ENCODE data around the gene INO80B.

INO80B gene

GRCh38 chr2:74454654-74455511, at the start of gene INO80B:
TSS of gene INO80B (plus strand) at chr2:74455087. CDS start at chr2:74455117, 30 bp downstream.
- 0 out of 2 replicates have a peak, but pooled peaks have one; percentile 17 for TF ChIP-seq CTCF (IDR thresholded peaks at IDR 0.05; ENCODE audit: low read depth, low read length)
- DNase-seq, result peak; percentile 98
- H3K4me3 ChIP-seq (ENCODE audit: low read depth, low read length), result peak within 1 kb of the TSS; percentile 71
- no peaks in the 10 kb centered on the region for H3K27me3 ChIP-seq (ENCODE audit: insufficient read depth, low read depth, severe bottlenecking)
- H3K9me3 ChIP-seq (ENCODE audit: severe bottlenecking), result no peaks in the 10 kb centered on the region
- H3K27ac ChIP-seq, result peak within 1 kb of the TSS; percentile 46
- H3K36me3 ChIP-seq, result peaks cover 5% of the 10 kb centered on the region

- Histone ChIP-seq H3K27ac (no peak overlapping the region), H3K36me3 (no peaks in the 10 kb centered on the region), H3K4me3 (ENCODE audit: low read depth, low read length) (no peak overlapping the region), H3K9me3 (ENCODE audit: severe bottlenecking) (no peaks in the 10 kb centered on the region), H3K27me3 (ENCODE audit: insufficient read depth, low read depth, severe bottlenecking) (no peaks in the 10 kb centered on the region)
- TF ChIP-seq CTCF (IDR thresholded peaks at IDR 0.05; ENCODE audit: low read depth, low read length), result no peak
- no peak for DNase-seq
Observed at GRCh38 chr2:74406035-74406434, 48.9 kb upstream of the INO80B start.

DNA sequence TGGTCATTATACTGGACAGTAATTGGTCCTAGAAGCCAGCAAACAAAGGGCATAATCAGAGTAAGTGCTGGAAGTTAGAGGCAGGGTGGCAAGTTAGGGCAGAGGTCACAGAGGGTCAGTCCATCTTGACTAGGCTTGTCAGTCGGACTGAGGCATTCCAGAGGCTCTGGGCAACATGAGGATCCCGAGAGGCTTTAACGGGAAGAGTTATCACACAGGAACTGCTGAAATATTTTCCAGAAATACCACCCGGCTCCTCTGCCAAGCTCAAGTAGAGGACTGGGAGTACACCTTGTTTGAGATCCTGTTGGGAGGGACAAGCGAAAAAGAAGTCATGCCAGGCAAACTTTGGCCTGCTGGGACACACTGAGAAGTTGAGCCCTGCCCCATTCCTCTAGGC, 47.2 kb upstream of the INO80B start:
- Histone ChIP-seq H3K27ac (no peak overlapping the region), H3K27me3 (ENCODE audit: insufficient read depth, low read depth, severe bottlenecking) (no peaks in the 10 kb centered on the region), H3K9me3 (ENCODE audit: severe bottlenecking) (no peaks in the 10 kb centered on the region), H3K36me3 (no peaks in the 10 kb centered on the region), H3K4me3 (ENCODE audit: low read depth, low read length) (no peak overlapping the region)
- DNase-seq, result no peak
- no peak for TF ChIP-seq CTCF (IDR thresholded peaks at IDR 0.05; ENCODE audit: low read depth, low read length)

GRCh38 chr2:74413001-74413698, 41.7 kb upstream of the INO80B start:
- H3K27me3 ChIP-seq (ENCODE audit: insufficient read depth, low read depth, severe bottlenecking), result no peaks in the 10 kb centered on the region
- H3K36me3 ChIP-seq, result no peaks in the 10 kb centered on the region
- no peaks in the 10 kb centered on the region for H3K9me3 ChIP-seq (ENCODE audit: severe bottlenecking)
- DNase-seq, result no peak
- TF ChIP-seq CTCF (IDR thresholded peaks at IDR 0.05; ENCODE audit: low read depth, low read length), result no peak
- no peak overlapping the region for H3K4me3 ChIP-seq (ENCODE audit: low read depth, low read length)
- no peak overlapping the region for H3K27ac ChIP-seq

GRCh38 chr2:74414441-74414840, 40.4 kb upstream of the INO80B start:
- no peak for TF ChIP-seq CTCF (IDR thresholded peaks at IDR 0.05; ENCODE audit: low read depth, low read length)
- no peaks in the 10 kb centered on the region for H3K9me3 ChIP-seq (ENCODE audit: severe bottlenecking)
- no peak overlapping the region for H3K4me3 ChIP-seq (ENCODE audit: low read depth, low read length)
- no peak for DNase-seq
- no peak overlapping the region for H3K27ac ChIP-seq
- no peaks in the 10 kb centered on the region for H3K27me3 ChIP-seq (ENCODE audit: insufficient read depth, low read depth, severe bottlenecking)
- no peaks in the 10 kb centered on the region for H3K36me3 ChIP-seq
